Glomerular endothelial cell (primary cell): ENCODE data around the gene SRRM3. TPM values are rescaled to one million over a fixed set of nuclear protein-coding genes. Genes with fewer than 3 reads are reported as not detected.
"Not testable (repeated sequence)": the region's sequence is repeated elsewhere in the genome, so short reads cannot be mapped to it uniquely, and the experiment has no call there.

Experiments used
- DNase-seq: peaks from one replicate; pipeline ENCODE4 v3.0.0-alpha.2; 2011; ENCODE audit warnings: low read depth, low spot score; ENCODE audit errors: extremely low read depth
- total RNA-seq: library from RNA; depleted of rRNA; stranded (reverse); fragments of >200 nt; gene quantifications from 2 replicates; pipeline ENCODE4 v1.2.3, GENCODE V29; 2015

Gene SRRM3
- total RNA-seq, 1 donor from 2014 or later: 0.23 TPM

- not testable (repeated sequence) for DNase-seq
Observed at GRCh38 chr7:76226878-76227423, 25.3 kb downstream of the SRRM3 start.

GRCh38 chr7:76230214-76230613 lies 28.5 kb downstream of the SRRM3 start:
- no peak for DNase-seq

DNA sequence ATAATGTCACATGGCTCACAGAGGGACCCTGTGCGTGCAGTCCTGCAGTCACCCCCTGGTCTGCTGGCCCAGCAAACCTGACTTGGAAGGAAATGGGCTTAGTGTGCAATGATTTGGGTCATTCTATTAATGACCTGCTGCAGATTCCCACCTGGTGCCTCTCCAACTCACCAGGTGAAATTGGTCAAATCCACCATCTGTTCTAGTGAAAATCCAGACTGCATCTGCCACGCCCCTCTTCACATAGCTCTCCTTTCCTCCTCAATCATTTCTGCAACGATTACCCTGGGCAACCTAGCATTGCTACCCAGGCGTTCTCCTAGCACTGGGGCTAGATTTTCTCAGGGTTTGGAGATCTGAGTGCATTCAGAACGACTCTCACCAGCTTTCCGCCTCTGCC lies 29.4 kb downstream of the SRRM3 start:
- DNase-seq: no peak

DNA sequence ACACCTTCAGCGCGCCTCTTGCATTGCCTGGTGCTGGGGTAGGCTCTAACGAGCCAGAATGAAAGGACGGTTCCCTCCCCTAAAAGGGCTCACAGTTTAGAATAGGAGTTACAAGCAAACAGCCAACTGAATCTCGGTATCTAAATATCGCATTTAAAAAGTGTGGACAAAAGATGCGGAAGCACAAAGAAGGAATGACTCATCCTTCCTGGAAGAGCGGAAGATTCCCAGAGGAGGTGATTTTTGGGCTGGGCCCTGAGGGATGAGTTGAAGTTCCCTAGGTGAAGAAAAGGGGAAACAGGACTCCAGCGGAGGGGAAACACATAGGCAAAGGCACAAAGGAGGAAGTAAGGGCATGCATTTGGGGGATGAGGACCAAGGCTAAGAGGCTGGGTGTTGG lies 29.9 kb downstream of the SRRM3 start:
- DNase-seq: no peak

DNA sequence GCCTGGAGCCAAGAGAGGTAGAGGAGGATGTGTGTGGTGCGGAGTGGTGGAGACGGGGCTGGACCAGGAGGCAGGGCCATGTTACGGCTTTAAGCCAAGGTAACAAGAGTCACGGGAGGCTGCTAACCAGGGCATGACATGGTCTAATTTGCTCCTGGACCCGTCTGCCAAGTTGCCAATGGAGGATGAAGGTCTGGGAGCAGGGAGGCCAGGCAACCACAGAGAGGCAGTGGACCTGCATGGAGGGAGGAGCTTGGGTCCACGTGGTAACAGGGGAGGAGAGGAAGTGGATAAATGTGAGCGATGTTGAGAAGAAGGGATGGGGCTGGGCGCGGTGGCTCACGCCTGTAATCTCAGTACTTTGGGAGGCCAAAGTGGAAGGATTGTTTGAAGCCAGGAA lies 31.0 kb downstream of the SRRM3 start:
- DNase-seq: no peak

DNA sequence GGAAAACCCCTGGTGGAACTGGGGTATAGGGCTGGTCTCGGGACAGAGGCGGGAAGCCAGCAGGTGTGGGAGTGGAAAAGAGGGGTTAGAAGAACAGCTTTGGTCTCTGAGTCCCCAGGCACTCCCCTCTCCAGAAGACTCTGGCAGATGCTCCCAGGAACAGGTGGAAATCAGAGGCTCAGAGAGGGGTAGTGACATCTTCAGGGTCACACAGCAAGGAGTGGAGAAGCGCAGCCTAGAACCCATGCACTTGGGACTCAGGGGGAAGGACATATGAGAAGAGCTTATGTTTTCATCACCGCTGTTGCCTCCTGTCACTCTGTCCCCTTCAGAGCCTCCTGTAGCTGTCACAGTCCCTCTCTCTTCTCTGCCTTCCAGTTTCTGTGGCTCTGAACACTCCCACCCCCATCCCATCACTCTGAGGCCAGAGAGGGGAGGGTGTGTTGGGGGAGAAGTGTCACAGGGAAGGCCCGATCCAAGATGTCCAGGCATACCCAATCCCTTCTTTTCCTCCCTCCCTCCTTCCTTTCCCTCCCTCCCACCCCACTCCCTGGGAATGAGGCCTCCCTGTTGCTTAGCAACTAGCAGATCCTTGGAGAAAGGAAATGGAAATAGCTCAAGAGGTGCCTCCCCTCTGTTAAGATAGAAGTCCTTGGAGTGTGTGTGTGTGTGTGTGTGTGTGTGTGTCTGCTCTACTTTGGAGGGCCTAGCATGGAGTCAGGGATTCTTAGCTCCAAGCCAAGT lies 32.0 kb downstream of the SRRM3 start:
- no peak for DNase-seq

DNA sequence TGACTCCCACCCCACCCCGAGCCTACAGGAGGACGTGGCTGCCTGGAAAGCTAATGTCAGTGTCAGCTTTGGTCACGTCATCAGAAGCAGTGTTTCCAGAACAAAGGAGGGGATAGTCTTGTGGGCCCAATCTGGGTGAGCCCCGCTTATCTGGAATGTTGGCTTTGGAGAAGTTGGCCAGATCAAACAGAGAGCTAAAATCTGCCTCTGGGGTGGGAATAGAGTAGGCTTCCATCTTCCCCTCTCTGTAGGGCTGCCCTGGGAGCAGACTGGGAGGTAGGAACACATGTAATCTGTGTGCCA lies 32.5 kb downstream of the SRRM3 start:
- DNase-seq: no peak

- DNase-seq: no peak
Observed at GRCh38 chr7:76234931-76235441, 33.3 kb downstream of the SRRM3 start.

GRCh38 chr7:76236224-76236623 lies 34.5 kb downstream of the SRRM3 start:
- DNase-seq: no peak

DNA sequence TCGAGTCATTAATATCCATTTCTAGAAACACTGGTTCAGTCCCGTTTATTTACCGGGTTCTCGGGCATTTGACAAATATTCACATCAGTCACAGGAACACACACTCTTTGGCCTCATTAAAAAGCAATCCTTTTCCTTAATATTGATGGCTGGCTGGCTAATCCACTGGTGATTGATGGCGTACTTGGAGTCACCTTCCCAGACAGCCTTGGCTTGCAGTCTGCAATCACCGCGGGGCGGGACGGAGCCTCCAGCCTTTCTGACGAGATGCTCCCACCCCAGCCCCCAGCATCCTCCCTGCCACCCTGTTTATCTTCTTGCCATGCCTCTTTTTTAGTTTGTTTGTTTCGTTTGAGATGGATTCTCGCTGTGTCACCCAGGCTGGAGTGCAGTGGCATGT lies 36.6 kb downstream of the SRRM3 start:
- no peak for DNase-seq

DNA sequence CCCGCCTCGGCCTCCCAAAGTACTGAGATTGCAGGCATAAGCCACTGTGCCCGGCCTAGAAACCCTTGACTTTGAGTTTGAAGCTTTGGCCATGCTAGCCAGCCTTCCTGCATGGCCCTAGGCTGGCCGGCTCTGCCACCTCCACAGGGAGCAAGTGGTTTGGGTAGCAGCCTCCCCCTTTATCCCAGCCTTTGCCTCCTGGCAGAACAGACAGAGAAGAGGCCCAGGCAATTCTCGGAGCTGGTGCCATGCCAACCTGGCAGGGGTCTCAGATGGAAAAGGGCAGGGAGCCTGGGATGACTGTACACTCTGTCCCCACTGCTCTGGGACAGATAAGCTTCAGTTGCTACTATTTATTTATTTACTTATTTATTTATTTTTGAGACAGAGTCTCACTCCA lies 39.4 kb downstream of the SRRM3 start:
- no peak for DNase-seq

DNA sequence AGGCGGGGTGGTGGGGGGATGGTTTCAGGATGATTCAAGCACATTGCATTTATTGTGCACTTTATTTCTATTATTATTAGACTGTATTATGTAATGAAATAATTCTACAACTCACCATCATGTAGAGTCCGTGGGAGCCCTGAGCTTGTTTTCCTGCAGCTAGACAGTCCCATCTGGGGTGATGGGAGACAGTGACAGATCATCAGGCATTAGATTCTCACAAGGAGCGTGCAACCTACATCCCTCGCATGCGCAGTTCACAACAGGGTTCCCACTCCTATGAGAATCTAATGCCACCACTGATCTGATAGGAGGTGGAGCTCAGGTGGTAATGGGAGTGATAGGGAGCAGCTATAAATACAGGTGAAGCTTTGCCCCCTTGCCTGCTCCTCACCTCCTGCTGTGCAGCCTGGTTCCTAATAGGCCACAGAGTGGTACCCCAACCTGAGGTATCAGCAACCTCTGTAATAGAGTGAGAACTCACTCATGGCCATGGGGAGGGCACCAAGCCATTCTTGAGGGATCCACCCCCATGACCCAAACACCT lies 40.9 kb downstream of the SRRM3 start:
- not testable (repeated sequence) for DNase-seq

GRCh38 chr7:76244781-76245391 lies 43.2 kb downstream of the SRRM3 start:
- no peak for DNase-seq

- no peak for DNase-seq
Observed at GRCh38 chr7:76246804-76247389, 45.2 kb downstream of the SRRM3 start.

DNA sequence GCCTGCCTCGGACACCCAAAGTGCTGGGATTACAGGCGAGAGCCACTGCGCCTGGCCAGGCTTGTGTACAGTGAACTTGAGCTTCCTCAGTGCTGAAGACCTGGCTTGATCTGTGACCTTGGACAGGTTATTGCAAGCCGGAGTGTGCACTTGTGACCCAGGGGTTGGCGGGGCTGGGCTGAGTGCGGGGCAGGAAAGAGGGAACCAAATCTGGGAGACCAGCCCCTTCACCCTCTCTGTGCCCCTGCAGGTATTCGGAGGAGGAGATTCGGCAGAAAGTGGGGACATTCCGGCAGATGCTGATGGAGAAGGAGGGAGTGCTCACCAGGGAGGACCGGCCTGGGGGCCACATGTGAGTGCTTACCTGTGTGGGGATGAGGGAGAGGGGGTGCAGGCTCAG lies 46.2 kb downstream of the SRRM3 start:
- no peak for DNase-seq

GRCh38 chr7:76252021-76252420 lies 50.3 kb downstream of the SRRM3 start:
- DNase-seq: no peak

DNA sequence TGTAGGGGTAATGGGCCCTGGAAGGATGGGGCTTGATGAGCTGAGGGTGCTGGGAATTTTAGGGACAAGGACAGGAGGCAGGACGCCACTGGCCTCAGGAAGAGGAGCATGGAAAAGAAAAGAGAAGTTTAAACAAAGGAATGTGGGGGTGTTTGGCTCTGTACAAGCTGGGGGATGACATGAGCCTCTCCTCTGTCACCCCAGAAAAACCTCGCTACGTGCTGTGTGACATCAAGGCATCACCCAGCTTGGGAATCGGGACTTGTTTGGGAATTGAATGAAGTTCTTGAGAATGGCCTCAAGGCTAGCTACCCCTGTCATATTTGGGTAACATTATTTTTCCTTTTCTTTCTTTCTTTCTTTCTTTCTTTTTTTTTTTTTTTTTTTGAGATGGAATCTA lies 53.1 kb downstream of the SRRM3 start:
- no peak for DNase-seq

DNA sequence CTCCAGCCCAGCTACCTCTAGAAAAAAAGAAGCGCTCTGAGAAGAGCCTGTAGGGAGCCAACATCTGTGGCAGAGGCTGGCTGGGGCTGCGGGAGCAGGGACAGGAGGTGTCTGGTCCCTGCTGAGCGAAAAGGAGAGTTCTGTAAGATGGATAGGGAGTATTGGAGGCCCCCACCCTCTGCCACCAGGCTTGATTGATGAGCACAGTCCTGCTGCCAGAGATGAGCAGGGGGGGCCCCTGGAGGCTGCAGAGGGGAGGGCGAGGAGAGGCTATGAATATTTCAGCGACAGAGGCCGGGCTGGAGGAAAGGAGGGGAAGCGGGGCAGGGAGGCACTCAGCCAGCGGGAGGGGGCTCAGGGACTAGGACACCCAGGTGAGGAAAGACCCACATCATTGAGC lies 56.3 kb downstream of the SRRM3 start:
- DNase-seq: no peak

DNA sequence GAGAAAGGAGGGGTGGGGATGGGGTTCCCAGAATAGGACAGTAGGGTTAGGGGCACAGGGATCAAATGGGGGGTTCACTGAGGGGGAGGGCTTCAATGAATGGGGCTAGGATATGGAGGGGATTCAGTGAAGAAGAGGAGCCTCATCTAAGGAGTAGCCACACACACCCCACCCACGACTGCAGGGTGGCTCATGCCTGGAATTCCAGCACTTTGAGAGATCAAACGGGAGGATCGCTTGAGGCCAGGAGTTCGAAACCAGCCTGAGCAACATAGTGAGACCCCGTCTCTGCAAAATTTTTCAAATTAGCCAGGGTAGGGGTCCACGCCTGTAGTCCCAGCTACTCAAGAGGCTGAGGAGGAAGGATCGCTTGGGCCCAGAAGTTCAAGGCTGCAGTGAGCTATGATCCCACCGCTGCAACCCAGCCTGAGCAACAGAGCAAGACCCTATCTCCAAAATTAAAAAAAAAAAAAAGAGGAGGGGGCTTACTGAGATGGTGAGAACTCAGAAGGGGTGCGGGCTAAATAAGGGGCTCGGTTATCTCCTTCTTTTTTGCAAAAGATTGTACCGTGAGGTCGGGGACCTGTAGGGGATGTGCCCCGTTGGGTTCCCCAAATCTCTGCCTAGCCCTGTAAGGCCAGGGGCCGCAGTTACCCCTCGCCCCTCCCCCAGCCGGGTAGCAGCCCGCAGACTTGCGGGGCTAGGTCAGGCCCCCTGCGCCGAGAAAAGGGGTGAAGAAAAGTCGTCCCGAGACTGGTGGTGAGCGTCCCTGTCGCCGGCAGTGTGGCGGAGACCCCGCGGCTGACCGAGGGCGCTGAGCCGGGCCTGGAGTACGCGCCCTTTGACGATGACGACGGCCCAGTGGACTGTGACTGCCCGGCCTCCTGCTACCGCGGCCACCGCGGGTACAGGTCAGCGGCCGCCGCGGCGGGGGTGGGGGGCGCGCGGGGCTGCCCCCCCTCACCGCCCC lies 57.7 kb downstream of the SRRM3 start:
- DNase-seq: no peak

DNA sequence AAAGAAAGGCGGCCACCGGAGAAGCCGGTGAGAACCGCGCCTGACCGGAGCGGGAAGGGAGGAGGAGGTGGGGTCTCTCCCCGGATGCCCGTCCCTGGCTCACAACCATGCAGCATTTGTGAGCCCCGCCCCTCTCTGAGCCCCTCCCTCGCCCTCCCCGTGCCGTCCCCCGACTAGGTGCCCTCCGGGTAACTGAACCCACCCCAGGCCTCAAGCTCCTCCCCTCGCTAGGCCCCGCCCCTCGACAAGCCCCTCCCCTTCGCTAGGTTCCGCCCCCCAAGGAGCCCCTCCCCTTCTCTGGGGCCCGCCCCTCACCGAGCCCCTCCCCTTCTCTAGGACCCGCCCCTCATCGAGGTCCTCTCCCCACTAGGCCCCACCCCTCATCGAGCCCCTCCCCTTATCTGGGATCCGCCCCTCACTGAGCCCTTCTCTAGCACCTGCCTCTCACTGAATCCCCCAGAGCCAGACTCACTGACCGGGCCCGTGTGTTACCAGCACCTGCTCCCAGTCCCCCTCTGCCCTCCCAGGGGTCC lies 58.5 kb downstream of the SRRM3 start:
- no peak for DNase-seq
